Hepatocyte (in vitro differentiated cells): Measurements from ENCODE around the gene TNNT2. TPM values are rescaled to one million over a fixed set of nuclear protein-coding genes. Genes with fewer than 3 reads are reported as not detected.

ENCODE experiments used
- DNase-seq: peaks from one replicate; pipeline ENCODE4 v3.0.0-alpha.2; 2016; ENCODE audit warnings: low spot score
- H2AFZ ChIP-seq: fragments of 200-600 bp; sonication (generic); 2 replicates; pipeline ENCODE4 v1.6.0; 2016; ENCODE audit warnings: antibody characterized with exemption, mild to moderate bottlenecking
- H3K27ac ChIP-seq: fragments of 200-600 bp; sonication (generic); 2 replicates; pipeline ENCODE4 v1.5.1; 2016; ENCODE audit warnings: mild to moderate bottlenecking
- H3K27me3 ChIP-seq: fragments of 200-600 bp; sonication (generic); 2 replicates; pipeline ENCODE4 v1.6.1; 2016
- H3K36me3 ChIP-seq: fragments of 200-600 bp; sonication (generic); replicated peaks from 2 replicates; pipeline ENCODE4 v1.5.1; 2016; ENCODE audit warnings: low read depth; ENCODE audit not compliant: insufficient read depth
- H3K4me1 ChIP-seq: fragments of 200-600 bp; sonication (generic); 2 replicates; pipeline ENCODE4 v1.5.1; 2016; ENCODE audit warnings: mild to moderate bottlenecking, moderate library complexity; ENCODE audit not compliant: insufficient read depth
- H3K4me2 ChIP-seq: fragments of 200-600 bp; sonication (generic); 2 replicates; pipeline ENCODE4 v1.6.0; 2016
- H3K4me3 ChIP-seq: fragments of 200-600 bp; sonication (generic); 2 replicates; pipeline ENCODE4 v1.5.1; 2016; ENCODE audit warnings: mild to moderate bottlenecking
- H3K79me2 ChIP-seq: fragments of 200-600 bp; sonication (generic); 2 replicates; pipeline ENCODE4 v1.6.0; 2017; ENCODE audit warnings: mild to moderate bottlenecking
- H3K9me2 ChIP-seq: fragments of 200-600 bp; sonication (generic); replicated peaks from 2 replicates; pipeline ENCODE4 v1.6.0; 2017; ENCODE audit warnings: mild to moderate bottlenecking; ENCODE audit not compliant: insufficient read depth
- H3K9me3 ChIP-seq: fragments of 200-600 bp; sonication (generic); 2 replicates; pipeline ENCODE4 v1.5.1; 2016; ENCODE audit warnings: low read depth, mild to moderate bottlenecking
- H4K20me1 ChIP-seq: fragments of 200-600 bp; sonication (generic); 2 replicates; pipeline ENCODE4 v1.6.0; 2016; ENCODE audit warnings: mild to moderate bottlenecking; ENCODE audit not compliant: insufficient read depth, poor library complexity, severe bottlenecking
- CTCF ChIP-seq: fragments of 200-600 bp; sonication (generic); IDR thresholded peaks from 2 replicates; pipeline ENCODE4 v1.5.1; 2016; ENCODE audit warnings: antibody characterized with exemption, mild to moderate bottlenecking; ENCODE audit not compliant: poor library complexity
- EZH2 ChIP-seq: fragments of 200-600 bp; sonication (generic); IDR thresholded peaks from 2 replicates; pipeline ENCODE4 v1.6.1; 2016; ENCODE audit warnings: antibody characterized with exemption, mild to moderate bottlenecking, borderline replicate concordance
- EZH2phosphoT487 ChIP-seq: fragments of 200-600 bp; sonication (generic); IDR thresholded peaks from one replicate; pipeline ENCODE4 v1.6.1; 2018; ENCODE audit warnings: antibody characterized with exemption, mild to moderate bottlenecking, low read depth, moderate library complexity; ENCODE audit not compliant: unreplicated experiment, severe bottlenecking
- WGBS: methylation state at CpG from one replicate; pipeline ENCODE4 v1.1.6; 2016; ENCODE audit warnings: low lambda C conversion rate; ENCODE audit errors: missing lambda C conversion rate; 5-methylcytosine and 5-hydroxymethylcytosine counted together
- polyA plus RNA-seq: library from polyadenylated mRNA; unstranded; fragments of >200 nt; fragmentation: Nextera tagmentation; extraction: Ambion mirVana; gene quantifications from 2 replicates; pipeline ENCODE4 v1.2.1, GENCODE V29; 2016
- total RNA-seq: library from RNA; depleted of rRNA; stranded (reverse); fragments of >200 nt; gene quantifications from 2 replicates; pipeline ENCODE4 v1.2.3, GENCODE V29; 2014

TNNT2 gene
- total and polyA plus RNA-seq, 2 experiments from 2014 or later: 25.9 to 33.5 TPM

GRCh38 chr1:201355471-201355870, 22.0 kb downstream of the TNNT2 start:
- Histone ChIP-seq H3K27ac (no peak overlapping the region), H3K9me3 (no peaks in the 10 kb centered on the region), H3K4me1 (no peaks in the 10 kb centered on the region), H2AFZ (no peak overlapping the region), H3K4me2 (no peak overlapping the region), H4K20me1 (no peaks in the 10 kb centered on the region), H3K79me2 (no peaks in the 10 kb centered on the region), H3K9me2 (no peaks in the 10 kb centered on the region), H3K36me3 (no peaks in the 10 kb centered on the region), H3K4me3 (no peak overlapping the region), H3K27me3 (no peaks in the 10 kb centered on the region)
- no peak for DNase-seq
- no peak for TF ChIP-seq EZH2
- no peak for TF ChIP-seq EZH2phosphoT487
- TF ChIP-seq CTCF: no peak
- WGBS: 95% methylated on average over 7 of the region's 7 CpGs

- no peak for TF ChIP-seq EZH2
- TF ChIP-seq CTCF: no peak
- TF ChIP-seq EZH2phosphoT487: no peak
- Histone ChIP-seq H3K4me1 (no peaks in the 10 kb centered on the region), H4K20me1 (no peaks in the 10 kb centered on the region), H3K4me3 (no peak overlapping the region), H2AFZ (no peak overlapping the region), H3K9me3 (no peaks in the 10 kb centered on the region), H3K27me3 (no peaks in the 10 kb centered on the region), H3K27ac (no peak overlapping the region), H3K79me2 (no peaks in the 10 kb centered on the region), H3K9me2 (no peaks in the 10 kb centered on the region), H3K4me2 (no peak overlapping the region), H3K36me3 (no peaks in the 10 kb centered on the region)
- DNase-seq: no peak
- WGBS: 67% methylated on average over 4 of the region's 4 CpGs
These were observed 22.6 kb downstream of the TNNT2 start for GRCh38 chr1:201354901-201355295.

GRCh38 chr1:201354151-201354900, 23.2 kb downstream of the TNNT2 start:
- H3K9me3 ChIP-seq: no peaks in the 10 kb centered on the region
- no peaks in the 10 kb centered on the region for H3K36me3 ChIP-seq
- TF ChIP-seq EZH2: no peak
- no peak overlapping the region for H3K27ac ChIP-seq
- H3K9me2 ChIP-seq: no peaks in the 10 kb centered on the region
- no peaks in the 10 kb centered on the region for H4K20me1 ChIP-seq
- no peaks in the 10 kb centered on the region for H3K27me3 ChIP-seq
- no peaks in the 10 kb centered on the region for H3K79me2 ChIP-seq
- no peak for DNase-seq
- H3K4me1 ChIP-seq: no peaks in the 10 kb centered on the region
- H2AFZ ChIP-seq: no peak overlapping the region
- no peak overlapping the region for H3K4me2 ChIP-seq
- WGBS: 93% methylated on average over 9 of the region's 9 CpGs
- no peak overlapping the region for H3K4me3 ChIP-seq

GRCh38 chr1:201353186-201353940, 24.1 kb downstream of the TNNT2 start:
- H2AFZ ChIP-seq: no peak overlapping the region
- H3K4me3 ChIP-seq: no peak overlapping the region
- 78% methylated on average over 13 of the region's 13 CpGs for WGBS
- TF ChIP-seq CTCF (no peak), EZH2phosphoT487 (no peak), EZH2 (no peak)
- no peaks in the 10 kb centered on the region for H3K9me3 ChIP-seq
- no peaks in the 10 kb centered on the region for H3K9me2 ChIP-seq
- no peaks in the 10 kb centered on the region for H3K4me1 ChIP-seq
- no peak overlapping the region for H3K4me2 ChIP-seq
- no peaks in the 10 kb centered on the region for H3K36me3 ChIP-seq
- no peak overlapping the region for H3K27ac ChIP-seq
- no peaks in the 10 kb centered on the region for H3K79me2 ChIP-seq
- DNase-seq: no peak
- H3K27me3 ChIP-seq: no peaks in the 10 kb centered on the region
- H4K20me1 ChIP-seq: no peaks in the 10 kb centered on the region
